GM19452 (cell line): Measurements from ENCODE around the gene ANTKMT.
"Not testable (repeated sequence)": the region's sequence is repeated elsewhere in the genome, so short reads cannot be mapped to it uniquely, and the experiment has no call there.

ENCODE experiments used
- ATAC-seq: cut with Tn5 transposase; IDR thresholded peaks from one replicate; pipeline ENCODE4 v1.9.1; 2021; ENCODE audit not compliant: unreplicated experiment

The ANTKMT gene

GRCh38 chr16:681746-682427, 39.1 kb upstream of the ANTKMT start:
- no peak for ATAC-seq

- ATAC-seq, result no peak
Observed at GRCh38 chr16:682493-683395, 38.2 kb upstream of the ANTKMT start.

- no peak for ATAC-seq
Observed at GRCh38 chr16:683396-684070, 37.4 kb upstream of the ANTKMT start.

- peak; percentile 62 for ATAC-seq
Observed at GRCh38 chr16:684071-684794, 36.7 kb upstream of the ANTKMT start, which contains the start of gene JMJD8. JMJD8 (minus strand) TSS chr16:684334; CDS start chr16:684319, 15 bp downstream.

GRCh38 chr16:684961-685696, 35.8 kb upstream of the ANTKMT start:
- ATAC-seq, result no peak

- no peak for ATAC-seq
Observed at GRCh38 chr16:685967-686366, 35.0 kb upstream of the ANTKMT start.

- ATAC-seq, result no peak
Observed at GRCh38 chr16:686459-687260, 34.3 kb upstream of the ANTKMT start.

- ATAC-seq, result no peak
Observed at GRCh38 chr16:687499-687898, 33.4 kb upstream of the ANTKMT start.

- ATAC-seq, result no peak
Observed at GRCh38 chr16:689175-689897, 31.6 kb upstream of the ANTKMT start.

- ATAC-seq, result not testable (repeated sequence)
Observed at GRCh38 chr16:691242-691641, 29.7 kb upstream of the ANTKMT start.

- ATAC-seq, result no peak
Observed at GRCh38 chr16:692356-693108, 28.4 kb upstream of the ANTKMT start.

GRCh38 chr16:693364-693763, 27.6 kb upstream of the ANTKMT start:
- no peak for ATAC-seq

- ATAC-seq, result no peak
Observed at GRCh38 chr16:693766-694165, 27.2 kb upstream of the ANTKMT start.

- no peak for ATAC-seq
Observed at GRCh38 chr16:694187-694862, 26.6 kb upstream of the ANTKMT start.

GRCh38 chr16:694863-695354, 26.0 kb upstream of the ANTKMT start:
- ATAC-seq, result no peak

GRCh38 chr16:695355-696089, 25.4 kb upstream of the ANTKMT start:
- no peak for ATAC-seq
